Midbrain (tissue), 1 donor: Measurements from ENCODE around the gene TLN1.

Experiments
- DNase-seq: peaks from one replicate; lab custom pipeline; 2025; lab: John Stamatoyannopoulos, UW

TLN1 gene

GRCh38 chr9:35755071-35755470 lies 23.1 kb upstream of the TLN1 start:
- DNase-seq: no peak

DNA sequence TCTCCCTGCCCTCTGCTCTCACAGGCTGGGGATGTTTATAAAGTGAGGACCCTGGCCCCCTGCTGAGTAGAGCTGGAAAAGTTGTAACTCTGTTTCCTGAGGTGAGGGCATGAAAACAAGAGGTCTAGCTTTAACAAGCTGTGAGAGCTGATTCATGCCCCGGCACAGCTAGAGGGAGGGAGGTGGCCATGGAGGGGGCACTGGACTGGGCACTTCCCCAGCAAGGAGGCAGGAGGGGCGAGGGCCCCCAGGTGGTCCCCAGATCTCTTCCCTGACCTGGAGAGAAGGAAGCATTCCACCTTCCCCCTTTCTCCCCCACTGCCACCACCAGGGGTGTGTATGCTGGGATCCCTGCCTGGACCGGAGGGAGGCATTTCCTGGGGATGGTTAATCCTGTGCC lies 22.3 kb upstream of the TLN1 start, which contains the start of gene MSMP:
MSMP (minus strand) TSS at position 13 of the 400 bp plus-strand sequence. CDS start 147 bp downstream, outside the sequence.
- DNase-seq: no peak

GRCh38 chr9:35753466-35753865 lies 21.5 kb upstream of the TLN1 start:
- no peak for DNase-seq

- DNase-seq: no peak
Measured at GRCh38 chr9:35750256-35750531, 18.2 kb upstream of the TLN1 start.

DNA sequence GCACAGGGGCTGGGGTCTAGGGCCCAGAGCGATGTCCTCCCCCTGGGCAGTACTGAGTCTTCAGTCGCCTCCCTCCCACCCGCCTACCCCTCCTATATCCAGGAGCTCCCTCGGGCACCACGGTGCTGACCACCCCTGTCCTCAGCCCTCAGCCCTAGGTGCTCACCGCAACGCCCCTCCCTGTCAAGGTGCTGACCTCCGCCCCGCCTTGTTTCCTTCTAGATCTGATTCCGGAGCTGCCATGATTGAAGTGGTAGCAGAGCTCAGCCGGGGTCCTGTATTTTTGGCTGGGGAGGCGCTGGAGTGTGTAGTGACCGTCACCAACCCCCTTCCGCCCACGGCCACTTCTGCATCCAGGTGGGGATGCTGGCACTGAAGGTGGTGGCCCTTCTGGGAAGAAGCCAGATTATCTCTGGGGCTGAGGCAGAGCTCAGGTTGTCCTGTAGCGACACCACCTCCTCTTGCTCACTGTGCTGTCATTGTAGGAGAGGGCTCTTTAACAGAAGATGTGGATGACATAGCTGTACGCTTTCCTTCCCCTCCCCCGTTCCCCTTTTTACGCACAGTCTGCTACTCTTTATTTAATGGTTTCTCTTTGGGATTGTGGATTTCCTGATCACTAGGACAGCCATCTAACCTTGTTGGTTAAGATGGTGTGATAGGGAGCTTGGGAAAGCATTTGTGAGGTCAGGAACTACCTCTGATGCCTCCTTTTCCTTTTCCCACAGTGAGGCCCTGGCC lies 17.7 kb upstream of the TLN1 start:
- DNase-seq: no peak

GRCh38 chr9:35748858-35749514 lies 17.0 kb upstream of the TLN1 start, which contains the start of the genes GBA2 and RGP1:
Gene GBA2 (minus strand): TSS chr9:35749228. CDS start chr9:35748704, 524 bp downstream.
Gene RGP1 (plus strand): TSS chr9:35749287. CDS start chr9:35749756, 469 bp downstream.
- peak; percentile 83 for DNase-seq

DNA sequence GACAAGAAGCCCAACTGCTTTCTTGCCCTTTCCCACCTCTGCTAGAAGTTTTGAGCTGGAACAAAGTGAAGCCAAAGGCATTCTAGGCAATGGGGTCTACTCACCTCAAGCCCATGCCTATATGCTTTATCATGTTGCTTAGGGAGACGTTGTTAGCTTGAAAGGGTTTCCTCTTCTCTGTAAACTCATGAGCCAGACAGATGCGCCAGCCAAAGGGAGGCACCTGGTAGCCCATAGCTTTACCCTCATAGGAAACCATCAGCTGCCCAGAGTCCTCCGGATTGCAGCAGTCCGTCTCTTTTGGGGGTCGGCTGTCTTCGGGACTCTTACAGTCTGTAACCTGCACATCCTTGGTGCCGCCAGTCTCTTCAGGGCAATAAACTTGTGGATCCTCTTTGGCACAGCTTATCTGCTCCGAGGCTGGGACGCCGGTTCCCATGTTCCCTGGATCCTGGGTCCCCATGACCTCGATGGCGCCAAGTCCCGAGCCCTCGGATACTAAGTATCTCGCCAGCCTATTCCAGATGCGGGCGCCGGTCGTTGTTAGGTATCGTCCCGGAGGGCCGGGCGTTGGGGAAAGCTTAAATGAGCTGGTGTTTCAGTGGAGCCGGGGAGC lies 16.4 kb upstream of the TLN1 start:
- no peak for DNase-seq

- DNase-seq: no peak
Measured at GRCh38 chr9:35746583-35746982, 14.6 kb upstream of the TLN1 start.

DNA sequence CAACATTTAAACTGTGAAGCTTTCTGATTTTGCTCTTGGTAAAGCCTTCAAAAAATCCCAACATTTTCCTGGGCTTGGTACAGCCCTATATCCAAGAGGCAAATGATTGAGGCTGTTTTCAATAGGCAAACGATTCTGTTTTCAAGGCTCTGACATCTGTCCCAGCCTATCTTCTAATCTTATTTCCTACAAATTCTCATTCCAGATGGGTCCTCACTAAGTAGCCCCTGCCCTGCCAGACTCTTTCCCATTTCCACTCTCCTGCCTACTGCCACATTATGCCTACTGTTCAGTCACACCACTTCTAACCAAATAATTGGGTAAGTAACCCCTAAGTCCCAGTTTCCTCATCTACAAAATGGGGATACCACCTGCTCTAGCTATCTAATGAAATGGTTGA lies 13.6 kb upstream of the TLN1 start:
- DNase-seq: no peak

DNA sequence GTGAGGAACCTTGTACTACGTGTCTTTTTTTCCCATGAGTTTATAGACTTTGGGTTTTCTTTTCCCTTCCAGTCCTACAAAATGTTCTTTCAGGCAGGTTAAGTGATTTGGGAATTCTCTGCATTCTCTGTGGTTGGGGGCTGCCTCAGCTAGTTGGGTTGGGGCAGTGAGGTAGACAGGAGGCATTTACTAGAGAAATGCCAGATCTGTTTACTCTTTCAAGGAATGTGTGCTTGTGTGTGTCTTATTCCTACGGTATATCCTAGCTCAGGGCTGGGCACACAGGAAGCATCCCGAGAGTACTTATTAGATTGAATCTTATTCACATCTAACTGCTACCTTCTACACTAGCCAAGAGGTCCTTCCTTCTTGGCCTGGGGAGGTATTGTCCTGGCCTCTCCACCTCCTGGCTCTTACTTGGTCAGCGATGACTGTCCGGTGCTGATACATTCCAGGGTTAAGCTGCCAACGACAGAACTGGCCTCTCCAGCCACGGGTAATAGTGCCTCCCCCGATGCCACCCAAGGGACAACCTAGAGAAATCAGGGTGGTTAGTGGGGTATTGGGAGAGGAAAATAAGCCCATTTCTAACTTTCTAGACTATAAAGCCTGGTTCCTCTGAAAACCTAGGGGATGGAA lies 12.0 kb upstream of the TLN1 start:
- DNase-seq: no peak

DNA sequence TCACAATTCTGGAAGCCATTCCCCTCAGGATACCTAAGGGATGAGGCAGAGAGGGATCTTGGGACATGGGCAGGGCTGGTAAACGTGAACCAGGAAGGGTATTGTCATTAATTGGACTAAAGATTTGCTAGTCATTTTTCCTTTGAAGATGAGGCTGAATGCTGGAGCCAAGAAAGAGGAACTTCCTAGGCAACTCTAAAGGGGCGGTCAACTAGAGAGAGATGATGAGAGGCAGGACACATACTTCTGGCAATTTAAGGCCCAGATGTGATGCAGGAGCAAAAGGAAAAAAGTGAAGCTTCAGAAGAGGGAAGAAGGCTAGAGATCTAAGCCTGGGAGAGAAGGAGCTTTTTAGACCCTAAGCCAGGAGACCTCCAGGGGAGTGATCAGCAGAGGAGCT lies 11.5 kb upstream of the TLN1 start:
- no peak for DNase-seq

GRCh38 chr9:35741740-35742139 lies 9.7 kb upstream of the TLN1 start:
- DNase-seq: no peak

DNA sequence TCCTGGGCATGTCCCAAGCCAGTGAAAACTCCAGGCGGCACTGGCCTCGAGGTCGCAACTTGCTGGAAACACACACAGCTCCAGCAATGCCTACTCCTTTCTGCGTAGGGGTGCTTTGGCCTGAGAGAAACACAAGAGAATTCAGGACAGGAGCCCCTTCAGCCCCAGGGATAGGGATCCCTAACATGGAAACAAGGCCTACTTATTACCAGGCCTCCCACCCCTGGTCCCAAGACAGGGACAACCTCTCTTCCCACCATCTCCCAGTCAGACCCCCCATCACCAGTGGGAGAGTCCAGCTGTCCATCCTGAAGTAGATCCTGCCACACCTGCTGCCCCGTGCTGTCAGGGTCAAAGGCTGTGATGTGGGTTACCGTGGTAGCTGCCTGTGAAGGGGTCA lies 8.2 kb upstream of the TLN1 start:
- DNase-seq: no peak

- no peak for DNase-seq
Measured at GRCh38 chr9:35738924-35739323, 6.9 kb upstream of the TLN1 start.

DNA sequence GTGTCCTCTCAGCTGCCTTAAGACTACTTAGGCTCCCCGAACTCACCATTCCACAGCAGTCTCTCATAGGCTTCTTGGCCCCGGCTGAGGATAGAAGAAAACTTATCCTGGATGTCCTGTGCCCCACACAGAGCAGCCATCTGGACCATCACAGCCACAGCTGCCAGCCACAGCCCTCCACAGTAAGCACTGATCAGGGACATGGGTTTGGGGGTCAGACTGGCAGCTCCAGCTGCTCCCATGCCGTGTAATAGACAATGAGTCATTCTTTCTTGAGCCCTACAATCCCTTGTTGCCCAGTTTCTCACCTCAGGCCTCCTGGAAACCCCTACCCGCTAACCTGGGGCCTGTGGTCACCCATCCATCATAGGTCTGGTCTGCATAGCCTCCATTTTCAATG lies 6.2 kb upstream of the TLN1 start:
- DNase-seq: no peak

- no peak for DNase-seq
Measured at GRCh38 chr9:35737143-35737542, 5.1 kb upstream of the TLN1 start.

DNA sequence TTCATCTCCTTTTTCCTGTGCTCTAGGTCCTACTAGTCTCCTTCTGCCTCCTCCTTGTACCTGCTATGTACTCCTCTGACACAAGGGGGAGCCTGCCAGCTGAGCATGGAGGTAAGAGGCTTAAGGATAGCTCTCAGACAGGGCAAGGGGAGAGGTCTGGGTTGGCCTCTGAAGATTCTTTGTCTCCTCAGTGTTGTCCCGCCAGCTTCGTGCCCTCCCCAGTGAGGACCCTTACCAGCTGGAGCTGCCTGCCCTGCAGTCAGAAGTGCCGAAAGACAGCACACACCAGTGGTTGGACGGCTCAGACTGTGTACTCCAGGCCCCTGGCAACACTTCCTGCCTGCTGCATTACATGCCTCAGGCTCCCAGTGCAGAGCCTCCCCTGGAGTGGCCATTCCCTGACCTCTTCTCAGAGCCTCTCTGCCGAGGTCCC lies 4.2 kb upstream of the TLN1 start:
- DNase-seq: peak; percentile 28

- no peak for DNase-seq
Measured at GRCh38 chr9:35734096-35734495, 2.1 kb upstream of the TLN1 start.

DNA sequence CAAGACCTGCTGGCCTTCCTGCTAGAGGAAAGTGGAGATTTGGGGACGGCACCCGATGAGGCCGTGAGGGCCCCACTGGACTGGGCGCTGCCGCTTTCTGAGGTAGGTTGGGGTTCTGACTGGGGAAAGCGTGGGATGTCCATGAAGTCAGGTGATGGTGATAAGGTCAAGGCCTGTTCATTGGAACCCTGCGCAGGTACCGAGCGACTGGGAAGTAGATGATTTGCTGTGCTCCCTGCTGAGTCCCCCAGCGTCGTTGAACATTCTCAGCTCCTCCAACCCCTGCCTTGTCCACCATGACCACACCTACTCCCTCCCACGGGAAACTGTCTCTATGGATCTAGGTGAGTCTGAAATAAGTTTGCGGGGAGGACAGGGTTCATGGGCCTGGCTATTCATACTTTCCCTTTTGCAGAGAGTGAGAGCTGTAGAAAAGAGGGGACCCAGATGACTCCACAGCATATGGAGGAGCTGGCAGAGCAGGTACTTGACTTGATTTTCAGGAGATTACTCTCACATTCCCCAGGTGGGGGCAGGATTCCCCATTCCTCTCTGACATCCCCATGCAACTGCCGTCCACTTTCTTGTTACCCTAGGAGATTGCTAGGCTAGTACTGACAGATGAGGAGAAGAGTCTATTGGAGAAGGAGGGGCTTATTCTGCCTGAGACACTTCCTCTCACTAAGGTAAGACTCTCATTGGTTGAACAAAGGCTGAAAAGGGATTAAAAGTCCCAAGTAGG lies 976 bp upstream of the TLN1 start:
- DNase-seq: no peak

- DNase-seq: no peak
Measured at GRCh38 chr9:35731415-35732184, 395 bp downstream of the TLN1 start.

- DNase-seq: no peak
Measured at GRCh38 chr9:35730486-35730854, 1.5 kb downstream of the TLN1 start.
